ENCODE measurements around the gene GATA5. TPM values are rescaled to one million over a fixed set of nuclear protein-coding genes. Genes with fewer than 3 reads are reported as not detected.

GATA5 gene
- polyA plus RNA-seq, 6 donors from 2014 or later = not detected

DNA sequence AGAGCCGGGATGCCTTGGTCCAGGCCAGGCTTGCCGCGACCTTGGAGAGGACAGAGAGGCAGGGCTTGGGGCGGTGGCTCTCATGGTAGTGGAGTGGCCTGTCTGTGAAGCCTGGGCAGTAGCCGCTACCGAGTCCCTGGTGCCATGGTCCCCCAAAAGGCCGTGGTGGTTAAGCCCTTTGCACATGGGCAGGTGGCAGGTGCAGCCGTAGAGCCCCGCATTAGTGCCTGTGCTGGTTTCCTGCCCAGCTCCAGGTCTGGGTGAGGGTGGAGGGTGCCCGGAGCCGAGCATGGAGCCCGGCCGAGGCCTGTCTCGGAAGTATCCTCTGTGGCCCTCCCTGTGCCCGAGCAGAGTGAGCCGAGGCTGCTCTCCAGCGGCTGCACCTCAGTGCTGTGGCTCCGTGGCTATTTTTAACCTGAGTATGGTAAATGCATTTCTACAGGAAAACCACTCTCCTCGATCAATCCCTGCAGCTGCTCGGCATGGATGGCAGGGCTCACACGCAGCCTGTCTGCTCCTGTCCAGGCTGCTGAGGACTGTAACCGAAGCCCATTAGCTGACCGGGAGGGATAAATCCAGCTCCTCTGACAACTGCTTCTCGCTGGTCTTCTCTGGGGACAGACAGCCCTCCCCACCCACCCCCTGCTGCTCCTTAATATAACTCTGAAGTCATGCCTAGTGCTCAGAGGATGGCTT lies 36.3 kb upstream of the GATA5 start:
- H3K4me3 Mint-ChIP-seq = no peak overlapping the region
- H3K4me1 Mint-ChIP-seq = no peaks in the 10 kb centered on the region
- H3K27me3 Mint-ChIP-seq = peaks cover 0 to 37% (median 33%) of the 10 kb centered on the region in 3 donors
- ATAC-seq (ENCODE audit: low read depth in 2 of 2) (no peak), DNase-seq (no peak)
- H3K36me3 Mint-ChIP-seq = no peaks in the 10 kb centered on the region
- H3K27ac Mint-ChIP-seq = no peak overlapping the region
- H3K9me3 Mint-ChIP-seq = no peaks in the 10 kb centered on the region

DNA sequence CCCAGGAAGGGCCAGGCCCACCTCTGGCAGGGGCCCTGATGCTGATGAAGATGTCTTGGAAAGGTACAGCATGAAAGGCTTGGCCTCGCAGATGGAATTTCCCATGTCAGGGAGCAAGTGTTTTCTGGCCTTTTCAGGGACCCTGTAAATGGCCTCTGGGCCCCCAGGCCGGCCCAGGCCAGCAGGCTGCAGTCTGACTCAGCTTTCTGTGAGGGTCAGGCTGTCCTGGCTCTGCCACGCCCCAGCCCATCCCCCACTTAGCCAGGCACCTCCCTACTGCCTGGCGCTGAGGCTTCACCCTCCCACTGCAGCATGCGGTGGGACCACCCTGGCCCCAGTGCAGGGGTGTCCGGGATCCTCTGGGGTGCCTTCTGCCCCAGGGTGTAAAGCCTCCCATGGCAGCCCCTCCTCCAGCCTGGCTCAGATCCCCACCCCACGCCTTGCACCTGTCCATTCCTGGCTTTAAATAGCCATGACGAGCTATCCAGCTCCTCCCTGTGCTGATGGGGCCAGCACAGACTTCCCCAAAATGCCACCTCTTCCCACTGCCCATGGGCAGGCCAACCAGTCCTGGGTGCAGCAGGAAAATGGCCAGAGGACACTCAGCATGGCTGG lies 35.6 kb upstream of the GATA5 start:
- H3K9me3 Mint-ChIP-seq = no peaks in the 10 kb centered on the region
- H3K27me3 Mint-ChIP-seq = peaks cover 0 to 31% (median 26%) of the 10 kb centered on the region in 3 donors
- DNase-seq = no peak
- no peaks in the 10 kb centered on the region for H3K4me1 Mint-ChIP-seq
- no peak overlapping the region for H3K27ac Mint-ChIP-seq
- ATAC-seq (ENCODE audit: low read depth in 2 of 2) = no peak
- H3K36me3 Mint-ChIP-seq = no peaks in the 10 kb centered on the region
- peak overlapping the region in 1 of 8 donors; percentile 42 for H3K4me3 Mint-ChIP-seq

DNA sequence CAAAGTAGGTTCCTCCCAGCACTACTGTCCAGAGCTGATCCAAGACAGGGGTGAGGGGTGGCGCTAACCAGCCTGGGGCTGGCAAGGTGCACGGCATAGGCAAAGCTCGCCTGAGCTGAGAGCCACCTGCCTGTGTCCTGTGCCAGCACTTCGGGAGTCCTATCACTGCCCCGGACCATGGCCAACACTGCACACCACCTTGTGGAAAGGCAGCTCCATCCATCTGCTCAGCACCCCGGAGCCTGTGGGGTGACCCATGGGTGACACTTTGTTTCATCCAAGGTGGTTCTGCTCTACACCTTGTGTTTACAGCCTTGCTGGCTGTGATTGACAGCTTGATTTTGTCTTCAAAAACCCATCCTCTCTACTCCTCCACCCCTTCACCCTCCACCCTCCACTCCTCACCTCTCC lies 32.9 kb upstream of the GATA5 start:
- Mint-ChIP-seq H3K9me3 (peaks cover 0 to 5% (median 0%) of the 10 kb centered on the region in 7 donors), H3K4me3 (no peak overlapping the region), H3K36me3 (no peaks in the 10 kb centered on the region), H3K4me1 (peaks cover 0 to 2% (median 0%) of the 10 kb centered on the region in 3 donors), H3K27me3 (peaks cover 0 to 15% (median 8%) of the 10 kb centered on the region in 3 donors), H3K27ac (no peak overlapping the region)
- DNase-seq (no peak), ATAC-seq (ENCODE audit: low read depth in 2 of 2) (peak in 1 of 2 donors; percentile 11)

DNA sequence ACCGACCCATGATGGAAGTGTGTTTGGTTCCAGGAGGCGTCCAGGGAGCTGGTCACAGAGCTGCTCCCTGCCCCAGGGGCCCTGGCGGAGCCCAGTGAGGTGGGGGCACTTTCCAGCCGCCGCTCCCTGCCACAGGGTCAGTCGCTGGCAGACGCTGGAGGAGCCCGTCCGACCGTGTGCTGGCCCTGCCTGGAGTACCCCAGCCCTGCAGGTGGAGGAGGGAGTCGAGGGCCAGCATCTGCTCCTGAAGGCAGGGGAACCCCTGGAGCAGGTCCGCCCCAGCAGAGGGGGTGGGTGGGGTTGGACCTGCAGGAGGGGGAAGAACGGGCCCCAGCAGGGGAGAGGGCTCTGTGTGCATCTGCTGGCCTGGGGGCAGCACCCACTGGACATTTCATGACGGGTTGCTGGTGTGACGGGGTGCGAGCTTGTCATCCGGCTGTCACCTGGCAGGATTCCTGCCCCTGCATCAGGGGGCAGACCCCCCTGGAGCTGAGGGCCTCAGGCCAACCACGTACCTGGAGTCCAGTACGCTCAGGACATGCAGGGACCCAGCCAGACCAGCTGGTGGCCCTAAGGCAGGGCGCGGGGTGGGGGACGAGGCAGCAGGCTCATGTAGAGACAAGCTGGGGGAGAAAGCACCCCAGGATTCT lies 32.3 kb upstream of the GATA5 start:
- Mint-ChIP-seq H3K9me3 (peaks cover 0 to 5% (median 0%) of the 10 kb centered on the region in 7 donors), H3K4me1 (peaks cover 0 to 2% (median 0%) of the 10 kb centered on the region in 3 donors), H3K36me3 (no peaks in the 10 kb centered on the region), H3K27me3 (peaks cover 0 to 10% (median 3%) of the 10 kb centered on the region in 3 donors), H3K4me3 (no peak overlapping the region), H3K27ac (no peak overlapping the region)
- no peak for DNase-seq
- ATAC-seq (ENCODE audit: low read depth in 2 of 2) = no peak

DNA sequence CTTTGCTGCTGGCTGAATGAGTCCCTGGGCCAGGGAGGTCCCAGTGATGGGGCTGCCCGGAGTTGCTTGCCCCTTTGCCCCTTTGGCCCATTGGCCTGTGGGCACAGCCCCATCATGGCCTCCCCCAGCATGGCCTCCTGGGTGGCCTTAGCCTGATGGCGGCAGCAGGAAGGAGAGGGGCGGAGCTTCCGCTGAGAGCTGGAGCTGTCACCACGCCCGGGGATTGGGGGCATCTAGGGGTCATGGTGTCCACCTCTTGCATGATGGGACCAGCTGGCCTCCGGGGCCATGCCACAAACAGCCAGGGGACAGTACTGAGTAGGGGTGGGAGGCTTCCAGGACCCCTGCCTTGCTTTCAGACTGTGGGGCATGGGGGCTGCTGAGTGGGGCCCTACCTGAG lies 31.5 kb upstream of the GATA5 start:
- peaks cover 0 to 2% (median 0%) of the 10 kb centered on the region in 3 donors for H3K27me3 Mint-ChIP-seq
- no peak for ATAC-seq (ENCODE audit: low read depth in 2 of 2)
- no peak overlapping the region for H3K27ac Mint-ChIP-seq

DNA sequence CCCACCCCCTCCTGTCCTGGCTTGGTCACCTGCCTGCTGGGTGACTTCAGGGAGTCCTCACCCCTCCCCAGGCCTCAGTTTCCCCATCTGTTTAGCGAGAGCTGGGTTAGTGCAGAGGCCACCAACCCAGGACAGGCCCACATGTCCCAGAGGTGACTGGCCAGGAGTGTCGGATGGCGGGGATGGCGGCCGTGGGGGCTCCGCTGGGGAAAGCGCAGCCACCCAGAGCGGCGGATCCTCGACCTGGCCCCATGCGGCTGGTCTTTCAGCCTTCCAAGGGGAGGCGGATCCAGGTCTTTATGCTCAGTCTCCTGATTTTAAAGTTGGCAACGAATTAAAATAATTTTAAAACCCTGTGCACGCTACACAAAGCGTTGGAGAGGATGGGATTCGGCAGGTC lies 31.0 kb upstream of the GATA5 start:
- Mint-ChIP-seq H3K4me1 (peaks cover 0 to 7% (median 4%) of the 10 kb centered on the region in 3 donors), H3K36me3 (no peaks in the 10 kb centered on the region), H3K27ac (no peak overlapping the region), H3K27me3 (no peaks in the 10 kb centered on the region), H3K9me3 (peaks cover 0 to 5% (median 0%) of the 10 kb centered on the region in 7 donors), H3K4me3 (no peak overlapping the region)
- DNase-seq = no peak
- no peak for ATAC-seq (ENCODE audit: low read depth in 2 of 2)

More for the DNA sequence above, 31.5 kb upstream of the GATA5 start:
- H3K9me3 Mint-ChIP-seq = peaks cover 0 to 5% (median 0%) of the 10 kb centered on the region in 7 donors
- no peaks in the 10 kb centered on the region for H3K36me3 Mint-ChIP-seq
- H3K4me1 Mint-ChIP-seq = peaks cover 0 to 2% (median 0%) of the 10 kb centered on the region in 3 donors
- no peak for DNase-seq
- no peak overlapping the region for H3K4me3 Mint-ChIP-seq

DNA sequence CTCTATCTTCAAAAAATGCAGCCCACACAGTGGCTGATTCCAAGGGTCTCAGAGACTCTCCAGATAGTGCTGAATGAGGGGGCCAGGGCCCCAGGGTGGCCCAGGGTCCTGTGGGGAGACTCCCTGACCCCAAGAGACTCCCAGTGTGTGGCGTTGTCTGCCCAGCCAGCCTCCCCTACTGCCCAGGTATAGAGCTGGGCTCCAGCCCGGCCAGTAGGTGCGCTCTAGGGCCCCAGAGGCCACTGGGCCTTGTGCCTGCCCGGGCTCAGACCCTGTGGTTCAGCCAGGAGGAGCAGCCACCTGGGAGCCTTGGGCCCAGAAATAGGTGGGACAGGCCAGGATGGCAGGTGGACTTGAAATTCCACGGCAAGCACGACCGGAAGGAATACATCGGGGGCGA lies 30.3 kb upstream of the GATA5 start:
- no peak for DNase-seq
- no peak overlapping the region for H3K27ac Mint-ChIP-seq
- no peak overlapping the region for H3K4me3 Mint-ChIP-seq
- H3K27me3 Mint-ChIP-seq = no peaks in the 10 kb centered on the region
- peaks cover 0 to 5% (median 0%) of the 10 kb centered on the region in 7 donors for H3K9me3 Mint-ChIP-seq
- no peak for ATAC-seq (ENCODE audit: low read depth in 2 of 2)
- no peaks in the 10 kb centered on the region for H3K36me3 Mint-ChIP-seq
- peaks cover 0 to 11% (median 7%) of the 10 kb centered on the region in 3 donors for H3K4me1 Mint-ChIP-seq

DNA sequence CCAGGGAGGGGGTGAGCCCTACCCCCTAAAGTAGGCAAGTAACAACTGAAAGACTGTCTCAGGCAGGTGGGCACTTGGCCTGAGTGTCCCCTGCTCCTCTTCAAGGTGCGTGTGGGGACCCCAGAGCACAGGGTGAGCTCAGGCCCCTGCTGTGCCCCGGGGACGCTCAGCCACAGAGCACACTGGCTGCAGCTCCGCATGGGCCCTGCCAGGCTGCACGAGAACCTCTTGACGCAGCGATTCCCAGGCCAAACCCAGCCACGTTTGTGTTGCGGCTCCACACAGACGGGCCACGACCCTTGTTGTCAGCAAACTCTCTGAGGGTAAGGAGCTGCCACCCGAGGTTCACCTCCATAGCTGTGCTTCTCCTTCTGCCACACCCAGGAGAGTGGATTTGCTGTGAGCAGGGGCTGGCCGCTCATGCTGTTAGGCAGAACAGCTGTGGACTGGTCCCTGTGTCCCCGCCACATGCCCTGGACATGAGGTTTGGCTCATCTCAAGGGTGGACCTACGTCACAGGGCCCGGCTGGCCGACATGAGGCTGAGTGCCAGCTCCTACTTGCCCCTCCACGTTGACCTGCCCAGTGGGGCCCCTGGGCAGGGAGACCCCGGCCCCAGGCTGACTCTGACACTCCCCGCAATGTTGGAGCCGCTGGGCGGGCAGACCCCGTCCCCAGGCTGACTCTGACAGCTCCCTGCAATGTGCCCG lies 29.7 kb upstream of the GATA5 start:
- Mint-ChIP-seq H3K36me3 (no peaks in the 10 kb centered on the region), H3K9me3 (peaks cover 0 to 5% (median 0%) of the 10 kb centered on the region in 7 donors), H3K4me3 (no peak overlapping the region), H3K27ac (no peak overlapping the region), H3K4me1 (peaks cover 6 to 16% (median 13%) of the 10 kb centered on the region in 3 donors), H3K27me3 (no peaks in the 10 kb centered on the region)
- ATAC-seq (ENCODE audit: low read depth in 2 of 2) (no peak), DNase-seq (no peak)

DNA sequence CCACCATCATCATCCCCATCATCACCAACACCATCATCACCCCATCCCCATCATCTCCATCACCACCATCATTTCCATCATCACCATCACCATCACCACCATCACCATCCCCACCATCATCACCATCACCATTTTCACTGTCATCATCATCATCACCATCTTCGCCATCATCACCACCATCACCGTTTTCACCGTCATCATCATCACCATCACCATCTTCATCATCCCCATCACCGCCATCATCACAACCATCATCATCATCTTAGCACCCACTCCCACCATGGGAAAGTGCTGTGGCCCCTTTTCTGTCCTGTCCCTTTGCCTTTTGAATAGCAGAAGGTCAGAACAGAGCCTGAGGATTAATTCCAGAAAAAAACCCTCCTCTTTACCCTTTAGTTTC lies 28.5 kb upstream of the GATA5 start:
- Mint-ChIP-seq H3K4me3 (no peak overlapping the region), H3K27me3 (no peaks in the 10 kb centered on the region), H3K27ac (peak overlapping the region in 2 of 6 donors; percentile 18 to 23), H3K9me3 (peaks cover 0 to 5% (median 0%) of the 10 kb centered on the region in 7 donors), H3K36me3 (no peaks in the 10 kb centered on the region), H3K4me1 (peaks cover 14 to 23% (median 17%) of the 10 kb centered on the region in 3 donors)
- ATAC-seq (ENCODE audit: low read depth in 2 of 2) (no peak), DNase-seq (no peak)

DNA sequence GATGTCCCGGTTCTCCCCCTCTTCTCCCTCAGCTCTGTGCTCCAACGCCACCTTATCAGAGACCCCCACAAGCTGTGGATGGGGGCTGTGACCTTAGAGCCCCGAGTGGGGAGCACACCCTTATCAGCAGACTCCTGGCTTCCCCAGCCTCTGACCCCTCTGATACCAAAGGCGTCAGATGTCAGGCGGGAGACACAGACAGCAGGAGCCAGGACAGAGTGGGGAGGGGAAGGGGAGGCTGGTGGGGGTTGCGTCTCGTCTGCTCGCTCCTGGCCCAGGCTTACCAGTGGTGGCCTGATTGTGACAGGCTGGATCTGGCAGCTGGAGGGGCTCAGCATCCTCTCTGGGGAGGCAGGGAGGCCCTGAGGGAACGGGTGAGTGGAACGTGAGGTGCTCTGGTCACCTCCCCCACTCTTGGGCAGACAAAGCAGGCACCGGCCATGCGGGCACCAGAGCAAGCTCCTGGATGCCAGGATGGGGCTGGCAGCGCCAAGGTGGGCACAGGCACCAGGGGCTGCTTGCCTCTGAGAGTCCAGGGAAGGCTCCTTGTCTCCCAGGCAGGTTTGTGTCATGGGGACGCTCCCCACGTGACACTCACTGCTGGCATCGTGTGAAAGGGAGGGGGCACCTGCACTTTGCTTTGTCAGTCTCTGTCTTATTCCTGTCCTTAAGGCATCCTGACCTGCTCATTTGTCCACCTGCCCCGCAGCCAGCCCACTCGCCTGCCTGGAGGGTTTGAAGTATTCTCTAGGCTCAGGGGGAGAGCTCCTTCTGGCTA lies 27.8 kb upstream of the GATA5 start:
- H3K27ac Mint-ChIP-seq = peak overlapping the region in 3 of 6 donors; percentile 6 to 69 (median 19)
- H3K27me3 Mint-ChIP-seq = no peaks in the 10 kb centered on the region
- peak overlapping the region in 1 of 8 donors; percentile 39 for H3K4me3 Mint-ChIP-seq
- peaks cover 0 to 5% (median 0%) of the 10 kb centered on the region in 7 donors for H3K9me3 Mint-ChIP-seq
- no peaks in the 10 kb centered on the region for H3K36me3 Mint-ChIP-seq
- H3K4me1 Mint-ChIP-seq = peaks cover 14 to 23% (median 17%) of the 10 kb centered on the region in 3 donors
- no peak for DNase-seq
- no peak for ATAC-seq (ENCODE audit: low read depth in 2 of 2)

DNA sequence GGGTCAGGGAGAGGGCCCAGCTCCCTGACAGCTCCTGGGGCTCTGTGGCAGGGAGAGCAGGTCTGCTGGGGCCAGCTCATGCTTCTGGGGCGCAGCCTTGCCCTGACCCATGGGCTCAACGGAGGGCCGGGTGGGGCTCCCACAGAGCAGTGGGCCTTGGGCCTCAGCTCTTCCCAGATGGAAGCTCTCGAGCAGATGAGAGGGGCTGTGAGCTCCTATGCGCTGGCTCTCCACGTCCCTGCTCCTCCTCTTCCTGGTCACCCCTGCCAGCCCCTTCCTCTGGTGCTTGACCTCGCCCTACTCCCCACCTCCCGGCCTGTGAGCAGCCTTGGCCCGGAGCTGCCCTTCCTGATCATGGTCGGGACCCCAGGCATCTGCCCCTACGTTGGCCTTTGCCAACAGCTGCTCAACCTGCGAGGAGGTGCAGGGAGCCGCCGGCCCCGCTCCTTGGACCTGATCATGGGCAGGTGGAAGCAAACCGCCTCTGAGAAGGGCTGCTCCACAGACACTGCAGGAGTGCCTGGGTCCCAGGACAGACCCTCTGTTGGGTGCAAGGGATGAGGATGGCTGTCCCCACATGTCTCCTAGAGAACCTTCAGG lies 26.8 kb upstream of the GATA5 start:
- peaks cover 14 to 23% (median 17%) of the 10 kb centered on the region in 3 donors for H3K4me1 Mint-ChIP-seq
- H3K9me3 Mint-ChIP-seq = peaks cover 0 to 5% (median 0%) of the 10 kb centered on the region in 7 donors
- H3K27me3 Mint-ChIP-seq = no peaks in the 10 kb centered on the region
- H3K27ac Mint-ChIP-seq = peak overlapping the region in 3 of 6 donors; percentile 37 to 80 (median 49)
- no peak overlapping the region for H3K4me3 Mint-ChIP-seq
- DNase-seq (no peak), ATAC-seq (ENCODE audit: low read depth in 2 of 2) (no peak)
- no peaks in the 10 kb centered on the region for H3K36me3 Mint-ChIP-seq

DNA sequence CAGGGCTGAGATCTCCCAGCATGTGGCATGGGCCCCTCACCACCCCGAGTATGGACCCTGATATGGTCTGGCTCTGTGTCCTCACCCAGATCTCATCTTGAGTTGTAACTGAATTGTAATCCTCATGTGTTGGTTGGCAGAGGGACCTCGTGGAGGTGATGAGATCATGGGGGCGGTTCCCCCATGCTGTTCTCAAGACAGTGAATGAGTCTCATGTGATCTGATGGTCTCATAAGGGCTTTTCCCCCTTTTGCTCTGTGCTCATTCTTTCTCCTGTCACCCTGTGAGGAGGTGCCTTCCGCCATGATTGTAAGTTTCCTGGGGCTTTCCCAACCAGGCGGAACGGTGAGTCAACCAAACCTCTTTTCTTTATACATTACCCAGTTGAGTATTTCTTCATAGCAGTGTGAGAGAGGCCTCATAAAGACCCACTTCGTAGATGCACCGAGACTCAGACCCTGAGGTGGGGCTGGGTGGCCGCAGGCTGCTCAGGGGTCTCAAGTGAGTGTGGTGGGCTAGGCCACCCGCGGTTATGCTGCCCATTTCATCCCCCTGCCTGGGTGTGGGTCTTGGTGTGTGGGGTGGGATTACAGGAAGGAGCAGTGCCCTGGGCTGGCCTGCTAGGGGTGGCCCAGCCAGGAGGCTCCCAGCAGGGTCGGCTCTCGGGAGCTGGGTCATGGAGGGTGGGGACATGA lies 26.2 kb upstream of the GATA5 start:
- Mint-ChIP-seq H3K36me3 (no peaks in the 10 kb centered on the region), H3K27ac (peak overlapping the region; percentile 37 to 93 (median 71)), H3K4me1 (peaks cover 14 to 23% (median 17%) of the 10 kb centered on the region in 3 donors), H3K9me3 (peaks cover 0 to 5% (median 0%) of the 10 kb centered on the region in 7 donors), H3K4me3 (peak overlapping the region in 1 of 8 donors; percentile 16), H3K27me3 (no peaks in the 10 kb centered on the region)
- peak; percentile 72 to 88 for ATAC-seq (ENCODE audit: low read depth in 2 of 2)
- DNase-seq = peak; percentile 18

All from naive B cell (primary cell).